B cell (primary cell): ENCODE measurements around the gene IST1. TPM values are rescaled to one million over a fixed set of nuclear protein-coding genes. Genes with fewer than 3 reads are reported as not detected.
"Not testable (repeated sequence)": the region's sequence is repeated elsewhere in the genome, so short reads cannot be mapped to it uniquely, and the experiment has no call there.

Experiments used
- ATAC-seq: fragments of 200-7000 bp; cut with Tn5 transposase; one replicate; pipeline ENCODE4 v1.10.0; 2021; ENCODE audit warnings: low read depth, mild to moderate bottlenecking, moderate number of reproducible peaks, moderate library complexity
- CTCF ChIA-PET: fragments of 350-600 bp; sonication (Branson Sonifier 250); formaldehyde crosslinking; loops from one replicate; lab custom pipeline; 2021; ENCODE audit warnings: antibody characterized with exemption, inconsistent platforms; lab: Charles Lee
- POLR2A ChIA-PET: fragments of 350-600 bp; sonication (Branson Sonifier 250); formaldehyde crosslinking; loops from one replicate; lab custom pipeline; 2021; ENCODE audit warnings: antibody characterized with exemption; lab: Charles Lee
- DNase-seq: peaks from one replicate; pipeline ENCODE4 v3.0.0; 2013
- H2AFZ ChIP-seq: 2 replicates; pipeline ENCODE4 v1.6.1; 2012; ENCODE audit warnings: mild to moderate bottlenecking, low read depth, low read length; ENCODE audit not compliant: insufficient read depth, poor library complexity, severe bottlenecking
- H3K27ac ChIP-seq, 2 donors: 1 replicate in 1 of 2; 2 replicates in 1 of 2; pipeline ENCODE4 v1.5.1; 2012 to 2013; ENCODE audit warnings: low read length in 2 of 2, mild to moderate bottlenecking in 2 of 2, moderate library complexity in 1 of 2
- H3K27me3 ChIP-seq, 4 experiments: fragments of 200-600 bp in 1 of 4; sonication (generic) in 1 of 4; replicated peaks in 1 of 4; 1 replicate in 2 of 4; 2 replicates in 2 of 4; pipeline versions ENCODE4 v1.6.1 to v1.7.0; 2013 to 2016; ENCODE audit warnings: low read length in 3 of 4, mild to moderate bottlenecking in 2 of 4, mixed read lengths in 1 of 4, moderate library complexity in 1 of 4; ENCODE audit not compliant: insufficient read depth in 4 of 4, control insufficient read depth in 3 of 4; ENCODE audit errors: control extremely low read depth in 1 of 4
- H3K36me3 ChIP-seq, 2 experiments: replicated peaks in 1 of 2; 1 replicate in 1 of 2; 2 replicates in 1 of 2; pipeline versions ENCODE4 v1.6.1 to v1.7.1; 2013; ENCODE audit warnings: low read length in 1 of 2; ENCODE audit not compliant: insufficient read depth in 2 of 2, control insufficient read depth in 1 of 2; ENCODE audit errors: control extremely low read depth in 1 of 2, extremely low read depth in 1 of 2
- H3K4me1 ChIP-seq, 2 donors: fragments of 200-600 bp in 1 of 2; sonication (generic) in 1 of 2; 1 replicate in 1 of 2; 2 replicates in 1 of 2; pipeline versions ENCODE4 v1.5.1 to v1.6.1; 2013 to 2017; ENCODE audit warnings: low read length in 2 of 2; ENCODE audit not compliant: control insufficient read depth in 2 of 2, insufficient read depth in 2 of 2
- H3K4me2 ChIP-seq: replicated peaks from 2 replicates; pipeline ENCODE3; 2012; ENCODE audit warnings: mild to moderate bottlenecking, low read depth, low read length; ENCODE audit not compliant: poor library complexity, severe bottlenecking
- H3K4me3 ChIP-seq, 5 experiments: fragments of 200-600 bp in 1 of 5; sonication (generic) in 1 of 5; 1 replicate in 3 of 5; 2 replicates in 2 of 5; pipeline versions ENCODE4 v1.5.1 to v1.7.0; 2011 to 2016; ENCODE audit warnings: low read length in 4 of 5, mild to moderate bottlenecking in 4 of 5, low read depth in 2 of 5, control low read depth in 1 of 5, moderate library complexity in 1 of 5; ENCODE audit not compliant: insufficient read depth in 1 of 5; ENCODE audit errors: control extremely low read depth in 1 of 5, extremely low read depth in 1 of 5
- H3K79me2 ChIP-seq: fragments of 200-600 bp; sonication (generic); one replicate; pipeline ENCODE4 v1.6.0; 2016; ENCODE audit warnings: low read length; ENCODE audit not compliant: control insufficient read depth, insufficient read depth
- H3K9ac ChIP-seq: fragments of 200-600 bp; sonication (generic); 2 replicates; pipeline ENCODE4 v1.6.1; 2017; ENCODE audit warnings: mild to moderate bottlenecking, low read length, moderate library complexity
- H3K9me3 ChIP-seq, 3 donors: one replicate each; pipeline versions ENCODE4 v1.6.1 to v1.7.1; 2013; ENCODE audit warnings: low read length in 2 of 3; ENCODE audit not compliant: control insufficient read depth in 2 of 3, insufficient read depth in 1 of 3; ENCODE audit errors: control extremely low read depth in 1 of 3
- H4K20me1 ChIP-seq: 2 replicates; pipeline ENCODE4 v1.6.0; 2012; ENCODE audit warnings: mild to moderate bottlenecking, low read length; ENCODE audit not compliant: insufficient read depth, control insufficient read depth, poor library complexity, severe bottlenecking
- H3K27ac Mint-ChIP-seq: one replicate; pipeline ENCODE4 v1.8.0; 2021; ENCODE audit warnings: mixed read lengths
- H3K27me3 Mint-ChIP-seq: one replicate; pipeline ENCODE4 v1.8.0; 2021; ENCODE audit warnings: mixed read lengths
- H3K4me1 Mint-ChIP-seq: one replicate; pipeline ENCODE4 v1.8.0; 2021; ENCODE audit warnings: mixed read lengths
- H3K4me3 Mint-ChIP-seq: one replicate; pipeline ENCODE4 v1.8.0; 2021; ENCODE audit warnings: mixed read lengths
- H3K9me3 Mint-ChIP-seq: one replicate; pipeline ENCODE4 v1.8.0; 2022; ENCODE audit warnings: mixed read lengths; ENCODE audit not compliant: insufficient read depth
- CTCF ChIP-seq: fragments of 200-600 bp; IDR thresholded peaks from one replicate; pipeline ENCODE4 v1.8.0; 2022; ENCODE audit warnings: antibody characterized with exemption, mild to moderate bottlenecking
- EZH2 ChIP-seq: IDR thresholded peaks from 2 replicates; pipeline ENCODE4 v1.6.1; 2012; ENCODE audit warnings: borderline replicate concordance, low read depth, mild to moderate bottlenecking, moderate library complexity, low read length; ENCODE audit not compliant: insufficient read depth, poor library complexity, severe bottlenecking
- WGBS: methylation state at CpG from one replicate; pipeline ENCODE4 v1.1.5; 2013; ENCODE audit warnings: missing lambda C conversion rate; ENCODE audit not compliant: insufficient coverage; 5-methylcytosine and 5-hydroxymethylcytosine counted together
- intact Hi-C: fragments of 100-400 bp; cut with micrococcal nuclease; formaldehyde crosslinking; loops from one replicate; pipeline ENCODE4 v1.10.0; 2022
- polyA plus RNA-seq: library from polyadenylated mRNA; depleted of rRNA; stranded (reverse); fragments of >200 nt; gene quantifications from 2 replicates; pipeline ENCODE4 v1.2.3, GENCODE V29; 2012
- total RNA-seq, 2 donors: library from RNA; stranded (reverse); fragments of 120-200 nt in 1 of 2; gene quantifications; 1 replicate in 1 of 2; 2 replicates in 1 of 2; pipeline versions ENCODE4 v1.2.3 to v1.2.4, GENCODE V29; 2013 to 2022

Gene IST1
- total and polyA plus RNA-seq, 2 donors (not counting 1 experiment from before 2014, with no cell fraction given): 182 to 268 TPM

- ChIA-PET POLR2A (no interaction called here), CTCF (no interaction called here)
- Mint-ChIP-seq H3K27me3 (no peaks in the 10 kb centered on the region), H3K4me1 (peaks cover 1% of the 10 kb centered on the region), H3K27ac (no peak overlapping the region), H3K4me3 (no peak overlapping the region), H3K9me3 (no peaks in the 10 kb centered on the region)
- H4K20me1 ChIP-seq: no peaks in the 10 kb centered on the region
- H3K9ac ChIP-seq: no peak overlapping the region
- H3K27ac ChIP-seq: no peak overlapping the region
- peaks cover 11% of the 10 kb centered on the region for H3K79me2 ChIP-seq
- H3K9me3 ChIP-seq: no peaks in the 10 kb centered on the region
- H3K4me2 ChIP-seq: no peak overlapping the region
- 100% methylated on average over 1 of the region's 7 CpGs for WGBS
- no peak for TF ChIP-seq EZH2
- no peak for TF ChIP-seq CTCF
- intact Hi-C loops: no loop called here
- no peaks in the 10 kb centered on the region for H3K27me3 ChIP-seq
- DNase-seq: no peak
- no peak overlapping the region for H3K4me3 ChIP-seq
- no peak for ATAC-seq
- peaks cover 3 to 74% of the 10 kb centered on the region in 2 experiments for H3K36me3 ChIP-seq
- no peak overlapping the region for H2AFZ ChIP-seq
- H3K4me1 ChIP-seq: no peaks in the 10 kb centered on the region
Measured at GRCh38 chr16:71865173-71865863, 30.0 kb upstream of the IST1 start.

GRCh38 chr16:71867175-71867574 is 28.2 kb upstream of the IST1 start:
- H3K36me3 ChIP-seq: peaks cover 2 to 71% of the 10 kb centered on the region in 2 experiments
- H3K27ac ChIP-seq, DNase-seq, H3K4me1 Mint-ChIP-seq, H3K27me3 Mint-ChIP-seq, H3K9me3 Mint-ChIP-seq, H3K27me3 ChIP-seq, H3K9ac ChIP-seq, H3K4me3 Mint-ChIP-seq, POLR2A ChIA-PET, H2AFZ ChIP-seq, H3K27ac Mint-ChIP-seq, H3K4me3 ChIP-seq, intact Hi-C loops, H4K20me1 ChIP-seq, ATAC-seq, H3K9me3 ChIP-seq, H3K4me1 ChIP-seq, H3K4me2 ChIP-seq: not testable (repeated sequence)
- peaks cover 20% of the 10 kb centered on the region for H3K79me2 ChIP-seq
- CTCF ChIA-PET: interaction anchor here (0.6 to 2.6 kb wide), 2 partner anchors 15 to 1579 kb away, joined by 3 to 10 read pairs; no protein-coding TSS in a partner anchor
- WGBS: 100% methylated on average over 2 of the region's 6 CpGs
